ENCODE measurements around the gene OR5AU1. TPM values are rescaled to one million over a fixed set of nuclear protein-coding genes. Genes with fewer than 3 reads are reported as not detected.
"Not testable (repeated sequence)": the region's sequence is repeated elsewhere in the genome, so short reads cannot be mapped to it uniquely, and the experiment has no call there.

The OR5AU1 gene
- total RNA-seq, 1 donor: not detected

- Histone ChIP-seq H3K4me1 (ENCODE audit: insufficient read depth, low read length) (no peaks in the 10 kb centered on the region), H3K4me2 (ENCODE audit: insufficient read depth, low read length) (no peak overlapping the region), H3K27me3 (ENCODE audit: insufficient read depth, low read length) (peaks cover 13% of the 10 kb centered on the region), H2AFZ (ENCODE audit: low read length) (no peak overlapping the region), H3K9me3 (ENCODE audit: low read depth, low read length) (no peaks in the 10 kb centered on the region), H3K79me2 (ENCODE audit: insufficient read depth, low read length) (no peaks in the 10 kb centered on the region), H3K27ac (ENCODE audit: low read depth, low read length) (no peak overlapping the region), H3K4me3 (ENCODE audit: insufficient read depth, low read length) (no peak overlapping the region), H4K20me1 (ENCODE audit: insufficient read depth, low read length) (no peaks in the 10 kb centered on the region), H3K36me3 (ENCODE audit: insufficient read depth, low read length) (no peaks in the 10 kb centered on the region)
- no peak for DNase-seq (ENCODE audit: insufficient read length, low spot score, missing footprints)
- TF ChIP-seq CTCF (IDR thresholded peaks at IDR 0.05; ENCODE audit: extremely low read depth, low read depth, low read length): no peak
Measured at GRCh38 chr14:21163871-21164291, 8.0 kb upstream of the OR5AU1 start.

- Histone ChIP-seq H3K9me3 (ENCODE audit: low read depth, low read length) (no peaks in the 10 kb centered on the region), H4K20me1 (ENCODE audit: insufficient read depth, low read length) (no peaks in the 10 kb centered on the region), H3K36me3 (ENCODE audit: insufficient read depth, low read length) (no peaks in the 10 kb centered on the region), H3K4me3 (ENCODE audit: insufficient read depth, low read length) (no peak overlapping the region), H3K4me2 (ENCODE audit: insufficient read depth, low read length) (no peak overlapping the region), H3K27me3 (ENCODE audit: insufficient read depth, low read length) (peaks cover 9% of the 10 kb centered on the region), H3K27ac (ENCODE audit: low read depth, low read length) (no peak overlapping the region), H3K79me2 (ENCODE audit: insufficient read depth, low read length) (no peaks in the 10 kb centered on the region), H2AFZ (ENCODE audit: low read length) (no peak overlapping the region), H3K4me1 (ENCODE audit: insufficient read depth, low read length) (no peaks in the 10 kb centered on the region)
- DNase-seq (ENCODE audit: insufficient read length, low spot score, missing footprints): no peak
- no peak for TF ChIP-seq CTCF (IDR thresholded peaks at IDR 0.05; ENCODE audit: extremely low read depth, low read depth, low read length)
Measured at GRCh38 chr14:21162081-21162480, 6.2 kb upstream of the OR5AU1 start.

GRCh38 chr14:21160061-21160610 lies 4.3 kb upstream of the OR5AU1 start:
- no peaks in the 10 kb centered on the region for H3K4me1 ChIP-seq (ENCODE audit: insufficient read depth, low read length)
- H3K4me2 ChIP-seq (ENCODE audit: insufficient read depth, low read length): no peak overlapping the region
- TF ChIP-seq CTCF (IDR thresholded peaks at IDR 0.05; ENCODE audit: extremely low read depth, low read depth, low read length): no peak
- no peaks in the 10 kb centered on the region for H4K20me1 ChIP-seq (ENCODE audit: insufficient read depth, low read length)
- no peaks in the 10 kb centered on the region for H3K79me2 ChIP-seq (ENCODE audit: insufficient read depth, low read length)
- H3K9me3 ChIP-seq (ENCODE audit: low read depth, low read length): no peaks in the 10 kb centered on the region
- no peak overlapping the region for H3K27ac ChIP-seq (ENCODE audit: low read depth, low read length)
- peaks cover 11% of the 10 kb centered on the region for H3K27me3 ChIP-seq (ENCODE audit: insufficient read depth, low read length)
- no peak for DNase-seq (ENCODE audit: insufficient read length, low spot score, missing footprints)
- H3K4me3 ChIP-seq (ENCODE audit: insufficient read depth, low read length): no peak overlapping the region
- no peak overlapping the region for H2AFZ ChIP-seq (ENCODE audit: low read length)
- no peaks in the 10 kb centered on the region for H3K36me3 ChIP-seq (ENCODE audit: insufficient read depth, low read length)

GRCh38 chr14:21158175-21158574 lies 2.3 kb upstream of the OR5AU1 start:
- not testable (repeated sequence) for DNase-seq (ENCODE audit: insufficient read length, low spot score, missing footprints); H3K36me3 ChIP-seq (ENCODE audit: insufficient read depth, low read length); H3K27ac ChIP-seq (ENCODE audit: low read depth, low read length); H3K4me2 ChIP-seq (ENCODE audit: insufficient read depth, low read length); H3K4me1 ChIP-seq (ENCODE audit: insufficient read depth, low read length); H3K4me3 ChIP-seq (ENCODE audit: insufficient read depth, low read length); H3K9me3 ChIP-seq (ENCODE audit: low read depth, low read length); H4K20me1 ChIP-seq (ENCODE audit: insufficient read depth, low read length); H2AFZ ChIP-seq (ENCODE audit: low read length); H3K79me2 ChIP-seq (ENCODE audit: insufficient read depth, low read length)
- H3K27me3 ChIP-seq (ENCODE audit: insufficient read depth, low read length): peaks cover 10% of the 10 kb centered on the region
